NT2/D1 (cell line): ENCODE data around the gene GRK4.

ENCODE experiments used
- DNase-seq: peaks from one replicate; pipeline ENCODE4 v3.0.0-alpha.2; 2011; ENCODE audit warnings: low read depth, low spot score
- H3K27me3 ChIP-seq: 2 replicates; pipeline ENCODE4 v1.6.0; 2011; ENCODE audit warnings: mild to moderate bottlenecking; ENCODE audit not compliant: insufficient read length, insufficient read depth
- H3K36me3 ChIP-seq: 2 replicates; pipeline ENCODE4 v1.6.1; 2011; ENCODE audit warnings: mild to moderate bottlenecking, low read length, mixed read lengths; ENCODE audit not compliant: insufficient read depth, insufficient read length
- H3K4me1 ChIP-seq: 2 replicates; pipeline ENCODE4 v1.5.1; 2011; ENCODE audit not compliant: insufficient read depth, insufficient read length
- H3K4me3 ChIP-seq: 2 replicates; pipeline ENCODE4 v1.5.1; 2011; ENCODE audit warnings: low read depth; ENCODE audit not compliant: insufficient read length
- H3K9ac ChIP-seq: 2 replicates; pipeline ENCODE4 v1.6.0; 2011; ENCODE audit warnings: low read depth; ENCODE audit not compliant: insufficient read length
- H3K9me3 ChIP-seq: 2 replicates; pipeline ENCODE4 v1.5.1; 2011; ENCODE audit warnings: mild to moderate bottlenecking, low read length; ENCODE audit not compliant: insufficient read depth
- SUZ12 ChIP-seq: IDR thresholded peaks from 2 replicates; pipeline ENCODE4 v1.6.1; 2011; ENCODE audit not compliant: insufficient read length, insufficient read depth; ENCODE audit errors: extremely low read depth
- YY1 ChIP-seq: IDR thresholded peaks from 2 replicates; pipeline ENCODE4 v1.6.1; 2011; ENCODE audit not compliant: insufficient read length, insufficient read depth
- ZNF274 ChIP-seq: IDR thresholded peaks from 2 replicates; pipeline ENCODE4 v1.6.1; 2011; ENCODE audit warnings: mild to moderate bottlenecking, low read depth, low read length

GRK4 gene

GRCh38 chr4:3075652-3075981, 112.2 kb downstream of the GRK4 start:
- Histone ChIP-seq H3K4me3 (peak overlapping the region; percentile 48), H3K9ac (peak overlapping the region; percentile 72), H3K27me3 (no peaks in the 10 kb centered on the region), H3K36me3 (peaks cover 11% of the 10 kb centered on the region), H3K4me1 (peaks cover 4% of the 10 kb centered on the region), H3K9me3 (no peaks in the 10 kb centered on the region)
- DNase-seq, result no peak
- no peak for TF ChIP-seq SUZ12
- no peak for TF ChIP-seq YY1
- TF ChIP-seq ZNF274, result no peak

- Histone ChIP-seq H3K4me3 (no peak overlapping the region), H3K4me1 (peaks cover 4% of the 10 kb centered on the region), H3K36me3 (peaks cover 11% of the 10 kb centered on the region), H3K9ac (no peak overlapping the region), H3K9me3 (no peaks in the 10 kb centered on the region), H3K27me3 (no peaks in the 10 kb centered on the region)
- DNase-seq, result no peak
- TF ChIP-seq YY1 (no peak), ZNF274 (no peak), SUZ12 (no peak)
These were observed 114.4 kb downstream of the GRK4 start for GRCh38 chr4:3077796-3078195.

- Histone ChIP-seq H3K9me3 (no peaks in the 10 kb centered on the region), H3K4me1 (no peaks in the 10 kb centered on the region), H3K4me3 (no peak overlapping the region), H3K9ac (no peak overlapping the region), H3K27me3 (no peaks in the 10 kb centered on the region), H3K36me3 (peaks cover 11% of the 10 kb centered on the region)
- no peak for DNase-seq
- TF ChIP-seq YY1 (no peak), ZNF274 (no peak), SUZ12 (no peak)
These were observed 116.3 kb downstream of the GRK4 start for GRCh38 chr4:3079694-3080123.

- Histone ChIP-seq H3K4me1 (no peaks in the 10 kb centered on the region), H3K4me3 (no peak overlapping the region), H3K9ac (no peak overlapping the region), H3K27me3 (no peaks in the 10 kb centered on the region), H3K36me3 (peaks cover 17% of the 10 kb centered on the region), H3K9me3 (no peaks in the 10 kb centered on the region)
- no peak for DNase-seq
- TF ChIP-seq ZNF274, result no peak
- TF ChIP-seq YY1, result no peak
- TF ChIP-seq SUZ12, result no peak
These were observed 119.6 kb downstream of the GRK4 start for GRCh38 chr4:3082925-3083515.

- Histone ChIP-seq H3K9me3 (no peaks in the 10 kb centered on the region), H3K4me3 (no peak overlapping the region), H3K27me3 (no peaks in the 10 kb centered on the region), H3K36me3 (peaks cover 21% of the 10 kb centered on the region), H3K4me1 (no peaks in the 10 kb centered on the region), H3K9ac (no peak overlapping the region)
- no peak for DNase-seq
- TF ChIP-seq YY1, result no peak
- TF ChIP-seq ZNF274, result no peak
- no peak for TF ChIP-seq SUZ12
These were observed 120.4 kb downstream of the GRK4 start for GRCh38 chr4:3083732-3084131.

GRCh38 chr4:3085948-3086670, 122.7 kb downstream of the GRK4 start:
- no peak overlapping the region for H3K9ac ChIP-seq
- no peak for DNase-seq
- H3K9me3 ChIP-seq, result no peaks in the 10 kb centered on the region
- no peaks in the 10 kb centered on the region for H3K4me1 ChIP-seq
- H3K36me3 ChIP-seq, result peaks cover 42% of the 10 kb centered on the region
- TF ChIP-seq SUZ12, result no peak
- no peak for TF ChIP-seq YY1
- no peak for TF ChIP-seq ZNF274
- H3K4me3 ChIP-seq, result no peak overlapping the region
- no peaks in the 10 kb centered on the region for H3K27me3 ChIP-seq

GRCh38 chr4:3087115-3087797, 123.9 kb downstream of the GRK4 start:
- DNase-seq, result no peak
- 0 out of 2 replicates have a peak, but pooled peaks cover 1% of the 10 kb centered on the region for H3K9me3 ChIP-seq
- TF ChIP-seq YY1, result no peak
- TF ChIP-seq SUZ12, result no peak
- TF ChIP-seq ZNF274, result no peak
- peaks cover 50% of the 10 kb centered on the region for H3K36me3 ChIP-seq
- H3K27me3 ChIP-seq, result no peaks in the 10 kb centered on the region
- no peaks in the 10 kb centered on the region for H3K4me1 ChIP-seq
- H3K9ac ChIP-seq, result no peak overlapping the region
- no peak overlapping the region for H3K4me3 ChIP-seq
